ENCODE measurements around the gene SELENON. TPM values are rescaled to one million over a fixed set of nuclear protein-coding genes. Genes with fewer than 3 reads are reported as not detected.

Gene SELENON
- total and polyA plus RNA-seq, 10 of the 15 experiments (the other 5 are each of a cell fraction or from before 2014, with no cell fraction given): 0.07 to 5.1 (median 0.80) TPM

DNA sequence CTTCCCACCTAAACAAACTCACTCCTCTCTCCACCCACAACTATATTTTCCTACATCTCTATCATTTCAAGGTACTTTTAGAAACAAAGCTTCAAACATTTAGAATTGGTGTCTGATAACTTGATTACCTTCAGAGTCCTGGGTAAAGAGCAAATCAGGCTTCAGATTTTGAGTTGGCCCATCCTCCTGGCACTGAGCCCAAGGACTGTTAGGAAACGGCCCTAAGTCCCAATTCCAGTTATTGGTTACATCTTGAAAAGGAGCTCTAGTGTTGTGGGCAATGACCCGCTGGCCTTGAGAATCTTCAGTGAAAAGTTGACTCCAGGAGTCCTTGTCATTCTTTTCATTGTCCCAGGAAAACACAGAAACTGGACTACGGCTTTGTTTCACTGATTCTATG is 34.9 kb downstream of the SELENON start:
- CTCF ChIA-PET: interaction anchor here (1.5 to 2.0 kb wide), 2 partner anchors 10 to 61 kb away, joined by 5 to 6 read pairs; no protein-coding TSS in a partner anchor
- no peak overlapping the region for H2AFZ ChIP-seq (ENCODE audit: control insufficient read depth, low read depth, low read length)
- H3K27ac ChIP-seq (ENCODE audit: control insufficient read depth, insufficient read depth): no peak overlapping the region
- in situ Hi-C loops (cut with MboI): no loop called here
- H4K20me1 ChIP-seq (ENCODE audit: control insufficient read depth, insufficient read depth): no peaks in the 10 kb centered on the region
- no peaks in the 10 kb centered on the region for H3K79me2 ChIP-seq (ENCODE audit: control insufficient read depth, insufficient read depth, low read length)
- H3K9me3 ChIP-seq (replicated peaks; ENCODE audit: control insufficient read depth, insufficient read depth, low read length): no peaks in the 10 kb centered on the region
- H3K36me3 ChIP-seq (ENCODE audit: control insufficient read depth in 2 of 2, insufficient read depth in 2 of 2, low read length in 1 of 2): peaks cover 4 to 24% of the 10 kb centered on the region in 2 experiments
- intact Hi-C loops (cut with micrococcal nuclease; ENCODE audit: unreplicated experiment): no loop called here
- ATAC-seq (no peak), DNase-seq (ENCODE audit: low read depth, low spot score) (no peak), FAIRE-seq (no peak)
- TF ChIP-seq NBN (IDR thresholded peaks at IDR 0.05): no peak
- TF ChIP-seq RBBP5 (conservative IDR thresholded peaks at IDR 0.05): no peak
- TF ChIP-seq KLF5 (IDR thresholded peaks at IDR 0.05; ENCODE audit: partially characterized antibody): no peak
- TF ChIP-seq NFYB (IDR thresholded peaks at IDR 0.05; ENCODE audit: insufficient read depth, low read depth, low read length): no peak
- no peak for TF ChIP-seq MTA3 (IDR thresholded peaks at IDR 0.05; ENCODE audit: borderline replicate concordance, low read length)
- TF ChIP-seq RAD21 (IDR thresholded peaks at IDR 0.05; ENCODE audit: insufficient read depth, low read depth, low read length): no peak
- no peak for TF ChIP-seq MYC (IDR thresholded peaks at IDR 0.05; ENCODE audit: insufficient read depth, insufficient read length, insufficient replicate concordance, low read length, severe bottlenecking)
- TF ChIP-seq CREM (IDR thresholded peaks at IDR 0.05; ENCODE audit: low read depth): no peak
- TF ChIP-seq PAX5 (IDR thresholded peaks at IDR 0.05; ENCODE audit: borderline replicate concordance, low read depth, low read length): no peak
- no peak for TF ChIP-seq POLR2AphosphoS2 (IDR thresholded peaks at IDR 0.05; ENCODE audit: low read depth, low read length)
- no peak for TF ChIP-seq NRF1 (conservative IDR thresholded peaks at IDR 0.05; ENCODE audit: low read depth, low read length)
- TF ChIP-seq ATF3 (IDR thresholded peaks at IDR 0.05; ENCODE audit: borderline replicate concordance, extremely low read depth, low read depth, low read length): no peak
- TF ChIP-seq TCF12 (IDR thresholded peaks at IDR 0.05; ENCODE audit: low read depth, low read length): no peak
- TF ChIP-seq RELA (IDR thresholded peaks at IDR 0.05; ENCODE audit: borderline replicate concordance, partially characterized antibody): no peak
- TF ChIP-seq GATAD2B (conservative IDR thresholded peaks at IDR 0.05; ENCODE audit: low read depth): no peak
- no peak for TF ChIP-seq CREB1 (IDR thresholded peaks at IDR 0.05; ENCODE audit: low read depth)
- no peak overlapping the region for H3K4me2 ChIP-seq (ENCODE audit: control insufficient read depth, insufficient read depth)
- RAD21 ChIA-PET (ENCODE audit: unreplicated experiment): interaction anchor here (0.6 kb wide), 1 partner anchor 194 kb away, joined by 3 read pairs; no protein-coding TSS in a partner anchor
- WGBS (ENCODE audit: insufficient coverage, insufficient replicate concordance, low lambda C conversion rate, missing lambda C conversion rate): 75% methylated on average over 3 of the region's 3 CpGs
- TSS peak; percentile 52 for BruUV-seq (replicated peaks)
- POLR2A ChIA-PET: interaction anchor here (1.1 kb wide), 1 partner anchor 162 kb away, joined by 3 read pairs; no protein-coding TSS in a partner anchor
- SMC1A ChIA-PET (ENCODE audit: uncharacterized antibody, unreplicated experiment): interaction anchor here (0.6 to 1.9 kb wide), 5 partner anchors 10 to 133 kb away, joined by 3 to 7 read pairs (median 3); no protein-coding TSS in a partner anchor
- no peaks in the 10 kb centered on the region for H3K4me1 ChIP-seq (ENCODE audit: control insufficient read depth, insufficient read depth, low read length)
- no peak overlapping the region for H3K9ac ChIP-seq (ENCODE audit: control insufficient read depth, insufficient read depth, low read length)
- no peak overlapping the region for H3K4me3 ChIP-seq
- H3K27me3 ChIP-seq (replicated peaks in 1 of 2; ENCODE audit: control insufficient read depth in 2 of 2, insufficient read depth in 2 of 2, low read length in 1 of 2): no peaks in the 10 kb centered on the region

Data from GM12878 (cell line).